ENCODE measurements around the gene BLMH. TPM values are rescaled to one million over a fixed set of nuclear protein-coding genes. Genes with fewer than 3 reads are reported as not detected.

Gene BLMH
- total and polyA plus RNA-seq, 9 of the 15 experiments (the other 6 are each of a cell fraction or from before 2014, with no cell fraction given) = 26.0 to 118 (median 67.3) TPM

GRCh38 chr17:30309591-30309990, 17.8 kb upstream of the BLMH start (continued):
- no peak for TF ChIP-seq REST (IDR thresholded peaks at IDR 0.05; ENCODE audit: borderline replicate concordance)
- TF ChIP-seq REST (CRISPR knock-in tag; IDR thresholded peaks at IDR 0.05; ENCODE audit: low read depth) = no peak
- no peak for TF ChIP-seq C11orf30 (IDR thresholded peaks at IDR 0.05; ENCODE audit: low read depth)
- TF ChIP-seq ZNF668 (CRISPR knock-in tag; IDR thresholded peaks at IDR 0.05) = no peak
- no peak for TF ChIP-seq FOXA3 (CRISPR knock-in tag; conservative IDR thresholded peaks at IDR 0.05 in 1 of 2, IDR thresholded peaks at IDR 0.05 in 1 of 2)
- TF ChIP-seq, protein P1, sequence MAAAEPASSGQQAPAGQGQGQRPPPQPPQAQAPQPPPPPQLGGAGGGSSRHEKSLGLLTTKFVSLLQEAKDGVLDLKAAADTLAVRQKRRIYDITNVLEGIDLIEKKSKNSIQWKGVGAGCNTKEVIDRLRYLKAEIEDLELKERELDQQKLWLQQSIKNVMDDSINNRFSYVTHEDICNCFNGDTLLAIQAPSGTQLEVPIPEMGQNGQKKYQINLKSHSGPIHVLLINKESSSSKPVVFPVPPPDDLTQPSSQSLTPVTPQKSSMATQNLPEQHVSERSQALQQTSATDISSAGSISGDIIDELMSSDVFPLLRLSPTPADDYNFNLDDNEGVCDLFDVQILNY (CRISPR knock-in tag; IDR thresholded peaks at IDR 0.05) = no peak
- no peak for TF ChIP-seq ZNF561 (CRISPR knock-in tag; conservative IDR thresholded peaks at IDR 0.05)
- TF ChIP-seq, protein P2, sequence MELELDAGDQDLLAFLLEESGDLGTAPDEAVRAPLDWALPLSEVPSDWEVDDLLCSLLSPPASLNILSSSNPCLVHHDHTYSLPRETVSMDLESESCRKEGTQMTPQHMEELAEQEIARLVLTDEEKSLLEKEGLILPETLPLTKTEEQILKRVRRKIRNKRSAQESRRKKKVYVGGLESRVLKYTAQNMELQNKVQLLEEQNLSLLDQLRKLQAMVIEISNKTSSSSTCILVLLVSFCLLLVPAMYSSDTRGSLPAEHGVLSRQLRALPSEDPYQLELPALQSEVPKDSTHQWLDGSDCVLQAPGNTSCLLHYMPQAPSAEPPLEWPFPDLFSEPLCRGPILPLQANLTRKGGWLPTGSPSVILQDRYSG (tag; conservative IDR thresholded peaks at IDR 0.05; ENCODE audit: low read depth) = no peak
- TF ChIP-seq FOXA1 (IDR thresholded peaks at IDR 0.05; ENCODE audit: borderline replicate concordance) = no peak
- no peak for TF ChIP-seq POU5F1 (IDR thresholded peaks at IDR 0.05; ENCODE audit: borderline replicate concordance, low read depth, low read length, partially characterized antibody)

Measured in K562 (cell line).